Measurements from ENCODE around the gene ABCC1.

Gene ABCC1

DNA sequence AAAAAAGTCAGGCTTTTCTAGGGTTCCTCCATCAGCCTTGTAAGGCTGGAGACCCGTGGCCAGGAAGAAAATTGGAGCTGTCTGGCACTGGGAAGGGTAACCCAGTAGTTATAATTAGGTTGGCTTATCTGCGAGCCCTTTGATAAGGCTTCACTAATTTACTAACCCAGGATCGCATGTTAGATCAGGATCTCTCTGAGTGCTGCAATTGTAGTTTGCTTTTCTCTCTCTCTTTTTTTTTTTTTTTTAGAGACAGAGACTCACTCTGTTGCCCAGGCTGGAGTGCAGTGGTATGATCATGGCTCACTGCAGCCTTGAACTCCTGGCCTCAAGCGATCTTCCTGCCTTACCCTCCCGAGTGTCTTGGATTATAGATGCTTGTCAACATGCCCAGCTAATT lies 17.0 kb downstream of the ABCC1 start:
- Histone ChIP-seq H3K27me3 (ENCODE audit: insufficient read depth, low read depth) (no peaks in the 10 kb centered on the region), H3K4me1 (ENCODE audit: low read depth, poor library complexity, severe bottlenecking) (peaks cover 38% of the 10 kb centered on the region), H2AFZ (ENCODE audit: low read depth) (no peak overlapping the region), H3K79me2 (ENCODE audit: insufficient read depth, low read depth) (peaks cover 96% of the 10 kb centered on the region), H3K36me3 (ENCODE audit: insufficient read depth) (no peaks in the 10 kb centered on the region; the same call in 1 of the 2 replicates), H3K9ac (no peak overlapping the region), H4K20me1 (ENCODE audit: insufficient read depth) (peaks cover 13% of the 10 kb centered on the region; the same call in 1 of the 2 replicates), H3K4me2 (no peak overlapping the region), H3K27ac (no peak overlapping the region), H3K4me3 (IDR thresholded peaks at IDR 0.05; ENCODE audit: insufficient read depth, low read depth, low read length) (no peak overlapping the region)
- TF ChIP-seq, protein P1, sequence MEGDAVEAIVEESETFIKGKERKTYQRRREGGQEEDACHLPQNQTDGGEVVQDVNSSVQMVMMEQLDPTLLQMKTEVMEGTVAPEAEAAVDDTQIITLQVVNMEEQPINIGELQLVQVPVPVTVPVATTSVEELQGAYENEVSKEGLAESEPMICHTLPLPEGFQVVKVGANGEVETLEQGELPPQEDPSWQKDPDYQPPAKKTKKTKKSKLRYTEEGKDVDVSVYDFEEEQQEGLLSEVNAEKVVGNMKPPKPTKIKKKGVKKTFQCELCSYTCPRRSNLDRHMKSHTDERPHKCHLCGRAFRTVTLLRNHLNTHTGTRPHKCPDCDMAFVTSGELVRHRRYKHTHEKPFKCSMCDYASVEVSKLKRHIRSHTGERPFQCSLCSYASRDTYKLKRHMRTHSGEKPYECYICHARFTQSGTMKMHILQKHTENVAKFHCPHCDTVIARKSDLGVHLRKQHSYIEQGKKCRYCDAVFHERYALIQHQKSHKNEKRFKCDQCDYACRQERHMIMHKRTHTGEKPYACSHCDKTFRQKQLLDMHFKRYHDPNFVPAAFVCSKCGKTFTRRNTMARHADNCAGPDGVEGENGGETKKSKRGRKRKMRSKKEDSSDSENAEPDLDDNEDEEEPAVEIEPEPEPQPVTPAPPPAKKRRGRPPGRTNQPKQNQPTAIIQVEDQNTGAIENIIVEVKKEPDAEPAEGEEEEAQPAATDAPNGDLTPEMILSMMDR (conservative IDR thresholded peaks at IDR 0.05; ENCODE audit: low read depth, low read length): no peak

DNA sequence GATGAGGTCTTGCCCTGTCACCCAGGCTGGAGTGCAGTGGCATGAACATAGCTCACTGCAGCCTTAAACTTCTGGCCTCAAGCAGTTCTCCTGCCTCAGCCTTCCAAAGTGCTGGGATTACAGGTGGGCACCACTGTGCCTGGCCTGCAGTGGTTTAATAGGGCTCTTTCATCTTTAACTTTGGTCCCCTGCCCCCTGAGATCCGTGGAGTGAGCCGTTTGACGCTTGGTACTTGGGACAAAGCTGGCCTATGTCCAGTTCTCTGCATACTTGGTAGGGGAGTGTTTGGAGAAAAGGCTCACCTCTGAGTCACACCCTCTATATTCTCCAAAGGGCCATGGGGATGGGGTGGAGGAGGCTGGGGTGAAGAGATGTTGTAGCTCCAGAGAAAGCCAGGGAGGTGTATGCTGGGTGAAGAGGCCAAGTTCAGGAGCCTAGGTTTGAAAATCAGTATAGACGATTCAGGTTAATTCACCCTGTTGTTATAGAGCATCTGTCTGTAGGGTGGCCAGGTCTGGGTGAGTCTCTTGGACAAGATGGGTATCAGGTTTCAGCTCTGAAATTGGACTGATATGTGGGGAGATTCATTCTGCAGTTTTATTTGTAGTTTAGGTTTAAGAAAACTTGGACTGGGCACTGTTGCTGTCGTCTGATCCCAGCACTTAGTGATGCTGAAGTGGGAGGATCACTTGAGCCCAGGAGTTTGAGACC lies 17.6 kb downstream of the ABCC1 start:
- peaks cover 96% of the 10 kb centered on the region for H3K79me2 ChIP-seq (ENCODE audit: insufficient read depth, low read depth)
- H3K4me1 ChIP-seq (ENCODE audit: low read depth, poor library complexity, severe bottlenecking): peaks cover 33% of the 10 kb centered on the region

DNA sequence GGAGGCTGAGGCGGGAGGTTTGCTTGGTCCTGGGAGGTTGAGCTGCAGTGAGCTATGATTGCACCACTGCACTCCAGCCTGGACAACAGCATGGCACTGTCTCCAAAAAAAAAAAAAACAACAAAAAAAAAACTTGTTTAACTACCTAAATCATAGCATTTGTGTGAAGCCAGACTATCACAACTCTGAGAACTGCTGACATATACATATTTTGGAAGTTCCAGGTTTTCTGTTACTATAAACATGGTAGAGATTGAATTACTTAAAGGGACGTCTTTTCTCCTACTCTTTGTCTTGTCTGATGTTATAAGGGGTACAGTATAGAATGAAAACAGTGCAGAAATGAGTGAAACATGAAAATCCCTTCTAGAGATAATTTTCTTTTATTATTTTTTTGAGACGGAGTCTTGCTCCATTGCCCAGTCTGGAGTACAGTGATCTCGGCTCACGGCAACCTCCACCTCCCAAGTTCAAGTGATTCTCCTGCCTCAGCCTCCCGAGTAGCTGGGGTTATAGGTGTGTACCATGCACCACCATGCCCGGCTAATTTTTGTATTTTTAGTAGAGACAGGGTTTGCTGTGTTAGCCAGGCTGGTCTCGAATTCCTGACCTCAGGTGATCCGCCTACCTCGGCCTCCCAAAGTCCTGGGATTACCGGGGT lies 18.4 kb downstream of the ABCC1 start:
- Histone ChIP-seq H2AFZ (ENCODE audit: low read depth) (no peak overlapping the region), H3K79me2 (ENCODE audit: insufficient read depth, low read depth) (peaks cover 94% of the 10 kb centered on the region), H3K4me1 (ENCODE audit: low read depth, poor library complexity, severe bottlenecking) (peaks cover 27% of the 10 kb centered on the region), H3K36me3 (ENCODE audit: insufficient read depth) (peaks cover 6% of the 10 kb centered on the region; the same call in 1 of the 2 replicates), H3K4me3 (IDR thresholded peaks at IDR 0.05; ENCODE audit: insufficient read depth, low read depth, low read length) (no peak overlapping the region), H3K9ac (no peak overlapping the region), H3K27ac (no peak overlapping the region), H3K27me3 (ENCODE audit: insufficient read depth, low read depth) (no peaks in the 10 kb centered on the region), H3K4me2 (no peak overlapping the region), H4K20me1 (ENCODE audit: insufficient read depth) (peaks cover 13% of the 10 kb centered on the region; the same call in 1 of the 2 replicates)
- TF ChIP-seq, protein P1 (conservative IDR thresholded peaks at IDR 0.05; ENCODE audit: low read depth, low read length): no peak

More for the DNA sequence above, 17.6 kb downstream of the ABCC1 start:
- no peaks in the 10 kb centered on the region for H3K27me3 ChIP-seq (ENCODE audit: insufficient read depth, low read depth)
- TF ChIP-seq, protein P1 (conservative IDR thresholded peaks at IDR 0.05; ENCODE audit: low read depth, low read length): no peak
- H3K27ac ChIP-seq: no peak overlapping the region
- peaks cover 13% of the 10 kb centered on the region; the same call in 1 of the 2 replicates for H4K20me1 ChIP-seq (ENCODE audit: insufficient read depth)
- H3K9ac ChIP-seq: no peak overlapping the region
- no peak overlapping the region for H3K4me3 ChIP-seq (IDR thresholded peaks at IDR 0.05; ENCODE audit: insufficient read depth, low read depth, low read length)
- H3K4me2 ChIP-seq: peak overlapping the region; percentile 20; the same call in 1 of the 2 replicates
- H2AFZ ChIP-seq (ENCODE audit: low read depth): no peak overlapping the region
- H3K36me3 ChIP-seq (ENCODE audit: insufficient read depth): peaks cover 2% of the 10 kb centered on the region; the same call in 1 of the 2 replicates

DNA sequence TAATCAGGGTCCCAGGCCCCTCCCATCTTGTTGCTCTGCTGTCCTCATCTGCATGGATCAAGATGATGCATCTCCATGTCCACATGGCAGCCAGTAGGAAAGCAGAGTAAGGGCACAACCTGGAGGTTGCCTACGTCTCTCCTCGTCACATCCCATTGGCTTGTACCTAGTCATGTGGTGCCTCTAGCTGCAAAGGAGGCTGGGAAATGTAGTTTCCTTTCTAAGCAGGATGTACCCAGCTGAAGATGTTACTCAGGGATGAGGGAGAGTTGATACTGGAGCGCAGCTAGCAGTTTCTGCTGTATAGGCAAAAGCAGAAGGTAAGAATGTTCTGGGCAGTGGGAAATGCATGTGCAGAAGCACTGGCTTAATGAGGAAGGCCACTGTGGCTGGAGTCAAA lies 20.8 kb downstream of the ABCC1 start:
- Histone ChIP-seq H3K79me2 (ENCODE audit: insufficient read depth, low read depth) (peaks cover 94% of the 10 kb centered on the region), H2AFZ (ENCODE audit: low read depth) (no peak overlapping the region), H3K4me2 (no peak overlapping the region), H3K4me1 (ENCODE audit: low read depth, poor library complexity, severe bottlenecking) (peaks cover 27% of the 10 kb centered on the region), H3K27ac (no peak overlapping the region), H4K20me1 (ENCODE audit: insufficient read depth) (peaks cover 13% of the 10 kb centered on the region; the same call in 1 of the 2 replicates), H3K4me3 (IDR thresholded peaks at IDR 0.05; ENCODE audit: insufficient read depth, low read depth, low read length) (no peak overlapping the region), H3K9ac (no peak overlapping the region), H3K36me3 (ENCODE audit: insufficient read depth) (peaks cover 6% of the 10 kb centered on the region; the same call in 1 of the 2 replicates), H3K27me3 (ENCODE audit: insufficient read depth, low read depth) (no peaks in the 10 kb centered on the region)
- TF ChIP-seq, protein P1 (conservative IDR thresholded peaks at IDR 0.05; ENCODE audit: low read depth, low read length): no peak
